ENCODE data around the gene ATP8A2.
"Not testable (repeated sequence)": the region's sequence is repeated elsewhere in the genome, so short reads cannot be mapped to it uniquely, and the experiment has no call there.

DNA sequence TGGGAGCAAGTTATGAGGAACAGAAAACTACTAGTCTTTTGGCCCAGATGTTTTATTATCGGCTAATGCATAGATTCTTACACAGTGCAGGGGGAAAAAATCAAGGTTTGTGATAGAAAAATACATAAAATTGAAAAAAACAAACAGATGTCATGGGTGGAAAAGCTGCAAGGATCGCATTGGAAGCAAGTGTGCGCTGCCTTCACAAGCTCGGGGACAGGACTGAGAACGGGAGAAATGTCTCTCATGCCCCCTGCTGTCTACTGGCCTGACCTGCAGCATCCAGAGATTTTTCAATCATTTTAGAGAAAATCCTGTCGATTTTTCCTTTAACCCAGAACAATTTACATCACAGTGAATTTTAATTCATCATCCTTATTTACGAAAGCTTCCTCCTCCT lies 700.6 kb downstream of the ATP8A2 start:
- not testable (repeated sequence) for TF ChIP-seq POLR2A (IDR thresholded peaks at IDR 0.05; ENCODE audit: low read length); GATA1 (IDR thresholded peaks at IDR 0.05; ENCODE audit: low read depth, low read length)
